ENCODE measurements around the gene DEGS1. TPM values are rescaled to one million over a fixed set of nuclear protein-coding genes. Genes with fewer than 3 reads are reported as not detected.
"Not testable (repeated sequence)": the region's sequence is repeated elsewhere in the genome, so short reads cannot be mapped to it uniquely, and the experiment has no call there.

The DEGS1 gene
- total RNA-seq, 4 donors from 2014 or later: 35.9 to 119 (median 53.2) TPM

- H3K27ac ChIP-seq: peak overlapping the region in 1 of 2 donors; percentile 37
- TF ChIP-seq CTCF (IDR thresholded peaks at IDR 0.05) (no peak), POLR2A (IDR thresholded peaks at IDR 0.05) (no peak)
- H3K4me1 ChIP-seq: no peaks in the 10 kb centered on the region
- DNase-seq: no peak
- intact Hi-C loops (cut with DNase I; ENCODE audit: low total_unique reads): no loop called here
- H3K36me3 ChIP-seq: no peaks in the 10 kb centered on the region
- no peaks in the 10 kb centered on the region for H3K9me3 ChIP-seq
- H3K4me3 ChIP-seq: no peak overlapping the region
- H3K27me3 ChIP-seq: no peaks in the 10 kb centered on the region
These were observed 22.4 kb downstream of the DEGS1 start for GRCh38 chr1:224205438-224205840.

GRCh38 chr1:224205931-224206538 is 23.0 kb downstream of the DEGS1 start:
- peak overlapping the region in 1 of 2 donors; percentile 37 for H3K27ac ChIP-seq
- H3K4me1 ChIP-seq; H3K27me3 ChIP-seq; intact Hi-C loops (cut with DNase I; ENCODE audit: low total_unique reads); DNase-seq; H3K9me3 ChIP-seq; H3K4me3 ChIP-seq; H3K36me3 ChIP-seq: not testable (repeated sequence)

DNA sequence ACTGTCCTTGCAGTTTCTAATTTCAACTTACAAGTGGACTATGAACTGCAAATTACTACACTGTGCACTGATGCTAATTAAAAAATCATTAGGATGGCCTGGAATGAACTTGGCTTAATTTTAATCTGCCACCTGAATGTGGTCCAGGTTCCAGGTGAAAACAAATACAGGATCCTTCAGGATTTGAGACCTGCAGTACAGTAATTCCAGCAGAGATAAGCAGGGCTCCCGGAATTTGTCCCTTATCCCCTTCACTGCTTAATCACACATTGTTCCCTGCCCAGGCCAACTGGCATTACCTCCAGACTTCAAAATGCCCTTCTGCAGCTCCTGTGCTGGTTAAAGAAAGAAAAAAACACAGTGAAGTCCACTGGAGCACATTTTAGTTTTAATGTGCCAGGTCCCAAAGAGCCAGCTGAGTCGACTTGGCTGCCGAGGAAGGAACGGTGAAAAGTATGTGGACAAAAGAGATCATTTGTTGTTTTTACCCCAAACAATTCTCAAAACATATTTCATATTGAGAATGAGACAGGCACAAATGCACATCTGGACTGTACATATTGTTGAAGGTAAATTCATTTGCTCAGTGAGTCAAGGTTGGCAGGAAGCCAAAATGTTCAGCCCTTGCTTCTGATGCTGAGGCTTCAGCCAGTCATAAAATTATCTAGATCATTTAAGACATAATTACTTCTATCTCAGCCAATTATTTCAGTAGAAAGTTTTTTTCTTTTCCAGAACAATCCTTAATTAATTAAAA is 28.3 kb downstream of the DEGS1 start:
- no peak overlapping the region for H3K27ac ChIP-seq
- H3K36me3 ChIP-seq: no peaks in the 10 kb centered on the region
- H3K27me3 ChIP-seq: no peaks in the 10 kb centered on the region
- TF ChIP-seq CTCF (IDR thresholded peaks at IDR 0.05): no peak
- no peak for TF ChIP-seq POLR2A (IDR thresholded peaks at IDR 0.05)
- intact Hi-C loops (cut with DNase I; ENCODE audit: low total_unique reads): no loop called here
- peak in 1 of 2 donors; percentile 39 for DNase-seq
- no peaks in the 10 kb centered on the region for H3K4me1 ChIP-seq
- H3K9me3 ChIP-seq: no peaks in the 10 kb centered on the region
- H3K4me3 ChIP-seq: no peak overlapping the region

- Histone ChIP-seq H3K36me3 (no peaks in the 10 kb centered on the region), H3K27me3 (no peaks in the 10 kb centered on the region), H3K4me3 (no peak overlapping the region), H3K27ac (no peak overlapping the region), H3K9me3 (no peaks in the 10 kb centered on the region), H3K4me1 (no peaks in the 10 kb centered on the region)
- no peak for DNase-seq
- intact Hi-C loops (cut with DNase I; ENCODE audit: low total_unique reads): no loop called here
- no peak for TF ChIP-seq POLR2A (IDR thresholded peaks at IDR 0.05)
- TF ChIP-seq CTCF (IDR thresholded peaks at IDR 0.05): no peak
These were observed 29.6 kb downstream of the DEGS1 start for GRCh38 chr1:224212618-224213061.

- H3K36me3 ChIP-seq: no peaks in the 10 kb centered on the region
- no peak for TF ChIP-seq CTCF (IDR thresholded peaks at IDR 0.05)
- TF ChIP-seq POLR2A (IDR thresholded peaks at IDR 0.05): no peak
- H3K4me1 ChIP-seq: no peaks in the 10 kb centered on the region
- H3K27ac ChIP-seq: no peak overlapping the region
- no peak for DNase-seq
- H3K9me3 ChIP-seq: no peaks in the 10 kb centered on the region
- no peak overlapping the region for H3K4me3 ChIP-seq
- H3K27me3 ChIP-seq: no peaks in the 10 kb centered on the region
- intact Hi-C loops (cut with DNase I; ENCODE audit: low total_unique reads): no loop called here
These were observed 30.5 kb downstream of the DEGS1 start for GRCh38 chr1:224213438-224214119.
